ENCODE results near the gene DACT3.

The DACT3 gene

DNA sequence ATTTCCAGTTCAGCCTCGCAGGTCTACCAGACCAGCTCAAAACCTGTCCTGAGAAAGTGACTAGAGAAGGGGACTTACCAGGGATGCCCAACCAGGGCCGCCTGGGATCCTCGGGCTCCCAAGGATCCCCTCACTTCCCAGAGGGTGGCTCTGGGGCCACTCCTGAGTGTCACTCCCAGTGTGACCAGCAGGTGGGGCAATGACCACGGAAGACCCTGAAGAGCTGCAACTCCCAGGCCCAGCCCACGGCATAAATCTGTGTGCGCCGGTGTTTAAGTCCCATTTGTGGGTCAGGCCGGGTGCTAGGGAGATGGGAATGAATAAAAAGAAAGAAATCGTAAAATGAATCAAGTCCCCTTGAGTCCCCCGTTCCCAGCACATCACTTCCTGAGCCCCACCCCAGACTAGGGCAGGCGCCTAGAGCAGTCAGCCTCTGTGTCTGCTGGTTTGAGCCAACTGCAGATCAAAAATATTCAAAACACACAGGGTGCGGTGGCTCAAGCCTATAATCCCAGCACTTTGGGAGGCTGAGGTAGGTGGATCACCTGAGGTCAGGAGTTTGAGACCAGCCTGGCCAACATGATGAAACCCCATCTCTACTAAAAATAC lies 46.8 kb downstream of the DACT3 start:
- peak; percentile 61 for DNase-seq (ENCODE audit: extremely low read depth, low read depth)
- TF ChIP-seq, protein P1, sequence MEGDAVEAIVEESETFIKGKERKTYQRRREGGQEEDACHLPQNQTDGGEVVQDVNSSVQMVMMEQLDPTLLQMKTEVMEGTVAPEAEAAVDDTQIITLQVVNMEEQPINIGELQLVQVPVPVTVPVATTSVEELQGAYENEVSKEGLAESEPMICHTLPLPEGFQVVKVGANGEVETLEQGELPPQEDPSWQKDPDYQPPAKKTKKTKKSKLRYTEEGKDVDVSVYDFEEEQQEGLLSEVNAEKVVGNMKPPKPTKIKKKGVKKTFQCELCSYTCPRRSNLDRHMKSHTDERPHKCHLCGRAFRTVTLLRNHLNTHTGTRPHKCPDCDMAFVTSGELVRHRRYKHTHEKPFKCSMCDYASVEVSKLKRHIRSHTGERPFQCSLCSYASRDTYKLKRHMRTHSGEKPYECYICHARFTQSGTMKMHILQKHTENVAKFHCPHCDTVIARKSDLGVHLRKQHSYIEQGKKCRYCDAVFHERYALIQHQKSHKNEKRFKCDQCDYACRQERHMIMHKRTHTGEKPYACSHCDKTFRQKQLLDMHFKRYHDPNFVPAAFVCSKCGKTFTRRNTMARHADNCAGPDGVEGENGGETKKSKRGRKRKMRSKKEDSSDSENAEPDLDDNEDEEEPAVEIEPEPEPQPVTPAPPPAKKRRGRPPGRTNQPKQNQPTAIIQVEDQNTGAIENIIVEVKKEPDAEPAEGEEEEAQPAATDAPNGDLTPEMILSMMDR (IDR thresholded peaks at IDR 0.05; ENCODE audit: low read depth, low read length, missing control alignments) = peak; percentile 85
- no peak overlapping the region for H3K4me3 ChIP-seq (replicated peaks; ENCODE audit: low read depth, low read length)

DNA sequence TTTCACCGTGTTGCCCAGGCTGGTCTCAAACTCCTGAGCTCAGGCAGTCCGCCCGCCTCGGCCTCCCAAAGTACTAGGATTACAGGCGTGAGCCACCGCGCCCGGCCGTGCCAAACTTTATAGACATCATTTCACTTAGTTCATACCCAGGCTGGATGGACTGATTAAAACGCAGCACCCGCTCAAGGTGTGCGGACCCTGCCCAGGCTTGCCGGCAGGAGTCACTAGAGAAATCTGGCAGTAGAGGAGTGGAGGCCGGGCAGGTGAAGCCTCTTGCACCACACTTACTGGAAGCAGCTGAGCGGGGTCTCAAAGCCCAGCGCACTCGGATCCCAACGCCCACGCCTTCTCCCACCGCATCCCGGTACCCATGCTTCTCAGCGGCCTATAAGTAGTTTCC lies 47.5 kb downstream of the DACT3 start:
- DNase-seq (ENCODE audit: extremely low read depth, low read depth) = no peak
- H3K4me3 ChIP-seq (replicated peaks; ENCODE audit: low read depth, low read length) = no peak overlapping the region
- TF ChIP-seq, protein P1 (IDR thresholded peaks at IDR 0.05; ENCODE audit: low read depth, low read length, missing control alignments) = no peak

DNA sequence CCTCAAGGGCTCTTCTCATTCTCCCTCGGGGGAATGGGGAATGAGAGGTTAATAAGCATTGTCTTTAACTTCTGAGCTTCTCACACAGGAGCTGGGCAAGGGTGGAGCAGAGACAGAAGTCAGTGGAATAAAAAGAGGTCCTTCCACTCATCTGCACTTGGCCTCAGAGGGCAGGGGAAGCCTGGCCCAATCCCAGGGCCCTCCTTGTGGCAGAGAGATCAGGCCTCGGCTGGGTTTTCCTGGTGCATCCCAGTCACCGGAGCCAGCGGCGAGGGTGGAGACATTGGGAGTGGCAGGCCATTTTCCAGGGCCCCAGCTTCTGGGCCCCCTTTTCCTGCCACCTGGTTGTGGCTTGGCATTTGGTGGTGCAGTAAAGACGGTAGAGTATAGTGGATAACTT lies 49.2 kb downstream of the DACT3 start:
- TF ChIP-seq, protein P1 (IDR thresholded peaks at IDR 0.05; ENCODE audit: low read depth, low read length, missing control alignments) = no peak
- no peak for DNase-seq (ENCODE audit: extremely low read depth, low read depth)
- no peak overlapping the region for H3K4me3 ChIP-seq (replicated peaks; ENCODE audit: low read depth, low read length)

DNA sequence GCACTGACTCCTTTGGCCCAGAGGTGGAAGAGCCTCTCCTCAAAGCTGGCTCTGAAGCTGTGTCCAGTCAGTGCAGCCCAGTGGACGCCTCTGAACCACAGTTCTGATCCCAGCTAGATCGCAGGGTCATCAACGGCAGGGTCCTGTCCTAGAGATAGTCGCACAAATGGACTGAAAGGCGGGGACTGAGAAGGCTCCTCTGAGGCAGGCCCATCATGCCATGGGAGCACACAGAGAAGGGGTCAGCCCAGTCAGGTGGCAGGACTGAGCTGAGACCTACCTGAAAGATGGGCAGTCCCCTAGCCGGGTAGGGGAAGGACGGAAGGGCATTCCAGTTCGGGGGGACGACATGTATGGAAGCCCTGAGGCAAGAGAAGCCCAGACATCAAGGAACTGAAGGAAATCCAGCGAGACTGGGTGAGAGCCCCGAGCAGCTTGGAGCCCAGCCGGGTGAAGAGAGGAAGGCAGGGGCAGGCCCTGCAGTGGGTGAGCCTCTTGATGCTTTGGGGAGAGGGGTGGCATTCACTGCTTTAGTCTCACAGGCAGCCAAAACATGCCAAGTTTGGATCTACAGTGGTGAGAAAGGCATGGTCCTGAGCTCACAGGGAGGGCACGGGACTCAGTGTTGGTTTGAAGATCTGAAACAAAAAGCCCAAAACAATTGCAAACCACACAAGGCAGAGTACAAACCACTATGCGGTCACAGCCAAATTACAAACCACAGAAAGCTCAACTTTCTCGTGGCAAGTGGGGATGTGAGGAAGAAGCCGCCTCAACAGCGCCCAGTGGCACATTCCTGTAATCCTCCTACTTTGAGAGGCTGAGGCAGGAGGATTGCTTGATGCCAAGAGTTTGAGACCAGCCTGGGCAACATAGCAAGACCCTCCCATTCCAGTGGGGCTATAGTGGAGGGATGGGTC lies 49.9 kb downstream of the DACT3 start:
- TF ChIP-seq, protein P1 (IDR thresholded peaks at IDR 0.05; ENCODE audit: low read depth, low read length, missing control alignments) = no peak
- DNase-seq (ENCODE audit: extremely low read depth, low read depth) = no peak
- H3K4me3 ChIP-seq (replicated peaks; ENCODE audit: low read depth, low read length) = no peak overlapping the region

DNA sequence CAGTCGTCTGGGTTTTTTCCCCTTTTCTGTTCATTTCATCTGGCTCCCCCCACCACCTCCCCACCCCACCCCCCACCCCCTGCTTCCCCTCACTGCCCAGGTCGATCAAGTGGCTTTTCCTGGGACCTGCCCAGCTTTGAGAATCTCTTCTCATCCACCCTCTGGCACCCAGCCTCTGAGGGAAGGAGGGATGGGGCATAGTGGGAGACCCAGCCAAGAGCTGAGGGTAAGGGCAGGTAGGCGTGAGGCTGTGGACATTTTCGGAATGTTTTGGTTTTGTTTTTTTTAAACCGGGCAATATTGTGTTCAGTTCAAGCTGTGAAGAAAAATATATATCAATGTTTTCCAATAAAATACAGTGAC lies 50.6 kb downstream of the DACT3 start:
- no peak for DNase-seq (ENCODE audit: extremely low read depth, low read depth)
- TF ChIP-seq, protein P1 (IDR thresholded peaks at IDR 0.05; ENCODE audit: low read depth, low read length, missing control alignments) = no peak
- H3K4me3 ChIP-seq (replicated peaks; ENCODE audit: low read depth, low read length) = no peak overlapping the region

DNA sequence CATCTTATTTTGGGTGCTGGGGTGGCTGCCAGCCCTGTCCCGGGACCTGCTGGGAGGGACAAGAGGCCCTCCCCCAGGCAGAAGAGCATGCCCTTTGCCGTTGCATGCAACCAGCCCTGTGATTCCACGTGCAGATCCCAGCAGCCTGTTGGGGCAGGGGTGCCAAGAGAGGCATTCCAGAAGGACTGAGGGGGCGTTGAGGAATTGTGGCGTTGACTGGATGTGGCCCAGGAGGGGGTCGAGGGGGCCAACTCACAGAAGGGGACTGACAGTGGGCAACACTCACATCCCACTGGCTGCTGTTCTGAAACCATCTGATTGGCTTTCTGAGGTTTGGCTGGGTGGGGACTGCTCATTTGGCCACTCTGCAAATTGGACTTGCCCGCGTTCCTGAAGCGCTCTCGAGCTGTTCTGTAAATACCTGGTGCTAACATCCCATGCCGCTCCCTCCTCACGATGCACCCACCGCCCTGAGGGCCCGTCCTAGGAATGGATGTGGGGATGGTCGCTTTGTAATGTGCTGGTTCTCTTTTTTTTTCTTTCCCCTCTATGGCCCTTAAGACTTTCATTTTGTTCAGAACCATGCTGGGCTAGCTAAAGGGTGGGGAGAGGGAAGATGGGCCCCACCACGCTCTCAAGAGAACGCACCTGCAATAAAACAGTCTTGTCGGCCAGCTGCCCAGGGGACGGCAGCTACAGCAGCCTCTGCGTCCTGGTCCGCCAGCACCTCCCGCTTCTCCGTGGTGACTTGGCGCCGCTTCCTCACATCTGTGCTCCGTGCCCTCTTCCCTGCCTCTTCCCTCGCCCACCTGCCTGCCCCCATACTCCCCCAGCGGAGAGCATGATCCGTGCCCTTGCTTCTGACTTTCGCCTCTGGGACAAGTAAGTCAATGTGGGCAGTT lies 51.2 kb downstream of the DACT3 start:
- TF ChIP-seq, protein P1 (IDR thresholded peaks at IDR 0.05; ENCODE audit: low read depth, low read length, missing control alignments) = no peak
- no peak for DNase-seq (ENCODE audit: extremely low read depth, low read depth)
- H3K4me3 ChIP-seq (replicated peaks; ENCODE audit: low read depth, low read length) = no peak overlapping the region
